OCI-LY3 (cell line): ENCODE data around the gene CCNL1.

Experiments used
- CTCF ChIP-seq: fragments of 200-600, 300-600 bp; sonication (generic); IDR thresholded peaks from 2 replicates; pipeline ENCODE4 v1.5.1; 2014; ENCODE audit warnings: antibody characterized with exemption, low read length, low read depth
- EZH2phosphoT487 ChIP-seq: fragments of 200-600 bp; shearing (Covaris generic); IDR thresholded peaks from 2 replicates; pipeline ENCODE4 v1.6.1; 2018; ENCODE audit warnings: antibody characterized with exemption, mixed run types, low read depth

GRCh38 chr3:157195965-157196364 is 36.0 kb upstream of the CCNL1 start:
- TF ChIP-seq CTCF, result no peak
- no peak for TF ChIP-seq EZH2phosphoT487
